ENCODE results near the gene HLA-DMA. TPM values are rescaled to one million over a fixed set of nuclear protein-coding genes. Genes with fewer than 3 reads are reported as not detected.

The HLA-DMA gene
- total and polyA plus RNA-seq, 2 of the 4 experiments (the other 2 are of a cell fraction): 2.3 to 8.3 TPM

DNA sequence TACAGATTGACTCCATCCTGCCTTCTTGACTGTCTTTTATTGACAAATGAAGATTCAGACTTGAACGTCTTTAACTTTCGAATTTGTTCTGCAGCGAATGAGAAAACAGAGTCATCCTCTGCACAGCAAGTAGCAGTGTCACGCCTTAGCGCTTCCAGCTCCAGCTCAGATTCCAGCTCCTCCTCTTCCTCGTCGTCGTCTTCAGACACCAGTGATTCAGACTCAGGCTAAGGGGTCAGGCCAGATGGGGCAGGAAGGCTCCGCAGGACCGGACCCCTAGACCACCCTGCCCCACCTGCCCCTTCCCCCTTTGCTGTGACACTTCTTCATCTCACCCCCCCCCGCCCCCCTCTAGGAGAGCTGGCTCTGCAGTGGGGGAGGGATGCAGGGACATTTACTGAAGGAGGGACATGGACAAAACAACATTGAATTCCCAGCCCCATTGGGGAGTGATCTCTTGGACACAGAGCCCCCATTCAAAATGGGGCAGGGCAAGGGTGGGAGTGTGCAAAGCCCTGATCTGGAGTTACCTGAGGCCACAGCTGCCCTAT lies 27.7 kb upstream of the HLA-DMA start:
- Histone ChIP-seq H3K27ac (ENCODE audit: insufficient read depth, low read length) (no peak overlapping the region), H3K23ac (ENCODE audit: low read depth, low read length) (no peak overlapping the region), H4K20me1 (ENCODE audit: insufficient read depth, low read length) (peaks cover 91% of the 10 kb centered on the region), H3K14ac (replicated peaks; ENCODE audit: low read depth, low read length) (no peak overlapping the region), H3K27me3 (ENCODE audit: control insufficient read depth, insufficient read depth, low read length) (no peaks in the 10 kb centered on the region), H2BK120ac (ENCODE audit: low read depth, low read length) (no peak overlapping the region), H3K36me3 (ENCODE audit: control insufficient read depth, insufficient read depth, low read length) (peaks cover 56% of the 10 kb centered on the region), H2AK5ac (ENCODE audit: low read depth, low read length) (no peak overlapping the region), H3K4ac (ENCODE audit: low read depth, low read length) (no peak overlapping the region), H2BK15ac (ENCODE audit: low read depth, low read length) (no peak overlapping the region), H3K4me2 (ENCODE audit: low read depth, low read length) (no peak overlapping the region), H4K8ac (ENCODE audit: low read depth in 2 of 2, low read length in 2 of 2) (no peak overlapping the region), H3K9me1 (ENCODE audit: insufficient read depth, low read length) (peaks cover 14% of the 10 kb centered on the region), H3K18ac (ENCODE audit: low read depth, low read length) (no peak overlapping the region), H4K5ac (ENCODE audit: low read depth, low read length) (no peak overlapping the region), H2AFZ (replicated peaks; ENCODE audit: low read length, poor library complexity) (no peak overlapping the region), H3K56ac (ENCODE audit: extremely low read depth, insufficient read depth, low read length) (no peak overlapping the region), H2BK20ac (ENCODE audit: low read depth, low read length) (no peak overlapping the region), H3K9me3 (ENCODE audit: control insufficient read depth, insufficient read depth, low read length) (no peaks in the 10 kb centered on the region), H3K4me3 (ENCODE audit: insufficient read depth, low read depth, low read length) (no peak overlapping the region), H2BK5ac (ENCODE audit: low read depth, low read length, poor library complexity, severe bottlenecking) (no peak overlapping the region), H3K9ac (ENCODE audit: low read depth, low read length) (no peak overlapping the region), H3K4me1 (ENCODE audit: control insufficient read depth, insufficient read depth, low read length) (peaks cover 6% of the 10 kb centered on the region; the same call in 1 of the 2 replicates), H2AK9ac (replicated peaks; ENCODE audit: low read depth, low read length, poor library complexity) (no peak overlapping the region), H3K79me1 (ENCODE audit: low read depth in 1 of 2, low read length in 2 of 2) (peaks cover 42 to 50% of the 10 kb centered on the region in 2 experiments), H4K91ac (ENCODE audit: insufficient read depth, low read depth, low read length) (no peak overlapping the region)
- DNase-seq (no peak), ATAC-seq (ENCODE audit: low read depth) (no peak)
- BruUV-seq (replicated peaks): no TSS peak
- WGBS, 2 experiments (ENCODE audit: extremely low coverage in 2 of 2, insufficient read length in 1 of 2): no CpG with 5 or more reads among the region's 11 CpGs
- TF ChIP-seq USF2 (IDR thresholded peaks at IDR 0.05; ENCODE audit: low read depth, low read length): no peak
- in situ Hi-C loops (cut with MboI; ENCODE audit: low sequenced_read_pairs) (no loop called here), intact Hi-C loops (cut with micrococcal nuclease) (no loop called here), dilution Hi-C loops (cut with HindIII; ENCODE audit: low sequenced_read_pairs, unreplicated experiment) (no loop called here)
- POLR2A ChIA-PET (ENCODE audit: unreplicated experiment): interaction anchor here (0.9 kb wide), 1 partner anchor 9 kb away, joined by 9 read pairs; no protein-coding TSS in a partner anchor
- CTCF ChIA-PET: interaction anchor here (2.1 kb wide), 1 partner anchor 27 kb away, joined by 7 read pairs; no protein-coding TSS in a partner anchor
